ENCODE data around the gene LINC00237.
A peak's percentile ranks its signal among the peaks of the same experiment; 100 is the strongest.

Gene LINC00237

GRCh38 chr20:21099751-21100577, 6.2 kb downstream of the LINC00237 start:
- peak in 12 of 58 donors; percentile 15 to 43 (median 32) for DNase-seq

GRCh38 chr20:21096321-21097043, 9.7 kb downstream of the LINC00237 start:
- DNase-seq: peak in 22 of 58 donors; percentile 6 to 71 (median 28)

- no peak for DNase-seq
Observed at GRCh38 chr20:21092806-21093205, 13.4 kb downstream of the LINC00237 start.

GRCh38 chr20:21090721-21091120, 15.4 kb downstream of the LINC00237 start:
- no peak for DNase-seq

- DNase-seq: peak in 3 of 58 donors; percentile 6 to 15 (median 11)
Observed at GRCh38 chr20:21090111-21090618, 16.0 kb downstream of the LINC00237 start.

- no peak for DNase-seq
Observed at GRCh38 chr20:21089391-21089790, 16.8 kb downstream of the LINC00237 start.

GRCh38 chr20:21087862-21088540, 18.2 kb downstream of the LINC00237 start:
- no peak for DNase-seq

- DNase-seq: no peak
Observed at GRCh38 chr20:21083825-21084325, 22.3 kb downstream of the LINC00237 start.

- DNase-seq: no peak
Observed at GRCh38 chr20:21082584-21082983, 23.6 kb downstream of the LINC00237 start.

- DNase-seq: no peak
Observed at GRCh38 chr20:21077809-21078345, 28.3 kb downstream of the LINC00237 start.

GRCh38 chr20:21076073-21076472, 30.1 kb downstream of the LINC00237 start:
- no peak for DNase-seq

- DNase-seq: no peak
Observed at GRCh38 chr20:21075471-21075870, 30.7 kb downstream of the LINC00237 start.

- DNase-seq: no peak
Observed at GRCh38 chr20:21074605-21075336, 31.4 kb downstream of the LINC00237 start.

- DNase-seq: no peak
Observed at GRCh38 chr20:21067255-21067654, 38.9 kb downstream of the LINC00237 start.

GRCh38 chr20:21064924-21065323, 41.2 kb downstream of the LINC00237 start:
- no peak for DNase-seq

GRCh38 chr20:21063276-21063675, 42.9 kb downstream of the LINC00237 start:
- no peak for DNase-seq

- DNase-seq: peak in 16 of 58 donors; percentile 1 to 17 (median 6)
Observed at GRCh38 chr20:21053002-21053762, 53.0 kb downstream of the LINC00237 start.

GRCh38 chr20:21052686-21053001, 53.5 kb downstream of the LINC00237 start:
- DNase-seq: no peak

GRCh38 chr20:21052241-21052640, 53.9 kb downstream of the LINC00237 start:
- DNase-seq: no peak

GRCh38 chr20:21050710-21051109, 55.4 kb downstream of the LINC00237 start:
- no peak for DNase-seq
